IMR-90 (cell line): ENCODE measurements around the gene GNB5.

ENCODE experiments used
- CEBPB ChIP-seq: IDR thresholded peaks from 2 replicates; pipeline ENCODE4 v1.6.1; 2012; ENCODE audit warnings: low read depth, low read length, improper control_type of control experiment
- CHD1 ChIP-seq: IDR thresholded peaks from 2 replicates; pipeline ENCODE4 v1.6.1; 2012; ENCODE audit warnings: low read depth, low read length, improper control_type of control experiment
- CTCF ChIP-seq: conservative IDR thresholded peaks from 2 replicates; pipeline ENCODE4 v1.5.1; 2012; ENCODE audit warnings: mild to moderate bottlenecking, low read depth, low read length, improper control_type of control experiment
- FOS ChIP-seq: fragments of 150-350 bp; IDR thresholded peaks from 2 replicates; pipeline ENCODE4 v1.6.1; 2016; ENCODE audit warnings: low read depth, low read length
- MAFK ChIP-seq: IDR thresholded peaks from 2 replicates; pipeline ENCODE4 v1.6.1; 2012; ENCODE audit warnings: low read depth, low read length, improper control_type of control experiment
- MAZ ChIP-seq: IDR thresholded peaks from 2 replicates; pipeline ENCODE4 v1.6.1; 2012; ENCODE audit warnings: low read depth, mild to moderate bottlenecking, low read length, improper control_type of control experiment, moderate library complexity, borderline replicate concordance
- MXI1 ChIP-seq: IDR thresholded peaks from 2 replicates; pipeline ENCODE4 v1.6.1; 2012; ENCODE audit warnings: low read depth, mild to moderate bottlenecking, low read length, moderate library complexity, borderline replicate concordance
- NFE2L2 ChIP-seq: fragments of 150-350 bp; IDR thresholded peaks from 2 replicates; pipeline ENCODE4 v1.6.1; 2016; ENCODE audit warnings: low read depth, mild to moderate bottlenecking, low read length
- POLR2A ChIP-seq: IDR thresholded peaks from 2 replicates; pipeline ENCODE4 v1.6.1; 2012; ENCODE audit warnings: mild to moderate bottlenecking, low read depth, low read length
- RAD21 ChIP-seq: IDR thresholded peaks from 2 replicates; pipeline ENCODE4 v1.6.1; 2012; ENCODE audit warnings: low read length, improper control_type of control experiment
- RFX5 ChIP-seq: IDR thresholded peaks from 2 replicates; pipeline ENCODE4 v1.8.0; 2012; ENCODE audit warnings: low read depth, mild to moderate bottlenecking, low read length, moderate library complexity
- SMC3 ChIP-seq: fragments of 150-350 bp; IDR thresholded peaks from 2 replicates; pipeline ENCODE4 v1.6.1; 2016; ENCODE audit warnings: low read depth, mild to moderate bottlenecking, antibody characterized with exemption, low read length, moderate library complexity
- TF ChIP-seq, protein P1 (sequence below): fragments of 150-350 bp; IDR thresholded peaks from 2 replicates; pipeline ENCODE4 v1.6.1; 2017; ENCODE audit warnings: mild to moderate bottlenecking, antibody characterized with exemption, low read length, low read depth
- TF ChIP-seq, protein P2 (sequence below): fragments of 150-350 bp; IDR thresholded peaks from 2 replicates; pipeline ENCODE4 v1.6.1; 2016; ENCODE audit warnings: low read depth, mild to moderate bottlenecking, low read length, moderate library complexity, borderline replicate concordance

GRCh38 chr15:52153900-52154895 lies 37.0 kb downstream of the GNB5 start:
- TF ChIP-seq, protein P1, sequence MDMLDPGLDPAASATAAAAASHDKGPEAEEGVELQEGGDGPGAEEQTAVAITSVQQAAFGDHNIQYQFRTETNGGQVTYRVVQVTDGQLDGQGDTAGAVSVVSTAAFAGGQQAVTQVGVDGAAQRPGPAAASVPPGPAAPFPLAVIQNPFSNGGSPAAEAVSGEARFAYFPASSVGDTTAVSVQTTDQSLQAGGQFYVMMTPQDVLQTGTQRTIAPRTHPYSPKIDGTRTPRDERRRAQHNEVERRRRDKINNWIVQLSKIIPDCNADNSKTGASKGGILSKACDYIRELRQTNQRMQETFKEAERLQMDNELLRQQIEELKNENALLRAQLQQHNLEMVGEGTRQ = no peak
- TF ChIP-seq CTCF = no peak
- TF ChIP-seq POLR2A = no peak
- no peak for TF ChIP-seq RAD21
- no peak for TF ChIP-seq MAZ
- TF ChIP-seq SMC3 = no peak
- no peak for TF ChIP-seq MXI1
- no peak for TF ChIP-seq CHD1
- TF ChIP-seq, protein P2, sequence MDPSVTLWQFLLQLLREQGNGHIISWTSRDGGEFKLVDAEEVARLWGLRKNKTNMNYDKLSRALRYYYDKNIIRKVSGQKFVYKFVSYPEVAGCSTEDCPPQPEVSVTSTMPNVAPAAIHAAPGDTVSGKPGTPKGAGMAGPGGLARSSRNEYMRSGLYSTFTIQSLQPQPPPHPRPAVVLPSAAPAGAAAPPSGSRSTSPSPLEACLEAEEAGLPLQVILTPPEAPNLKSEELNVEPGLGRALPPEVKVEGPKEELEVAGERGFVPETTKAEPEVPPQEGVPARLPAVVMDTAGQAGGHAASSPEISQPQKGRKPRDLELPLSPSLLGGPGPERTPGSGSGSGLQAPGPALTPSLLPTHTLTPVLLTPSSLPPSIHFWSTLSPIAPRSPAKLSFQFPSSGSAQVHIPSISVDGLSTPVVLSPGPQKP = no peak
- no peak for TF ChIP-seq NFE2L2
- no peak for TF ChIP-seq FOS
- no peak for TF ChIP-seq RFX5
- no peak for TF ChIP-seq CEBPB
- no peak for TF ChIP-seq MAFK
